HG03521 (cell line): ENCODE results near the gene FXR1.
"Not testable (repeated sequence)": the region's sequence is repeated elsewhere in the genome, so short reads cannot be mapped to it uniquely, and the experiment has no call there.

Source experiments
- ATAC-seq: cut with Tn5 transposase; IDR thresholded peaks from one replicate; pipeline ENCODE4 v1.9.1; 2021; ENCODE audit warnings: mild to moderate bottlenecking, moderate library complexity; ENCODE audit not compliant: unreplicated experiment

The FXR1 gene

GRCh38 chr3:181003469-181003868, 91.0 kb downstream of the FXR1 start:
- not testable (repeated sequence) for ATAC-seq

GRCh38 chr3:181006541-181006940, 94.1 kb downstream of the FXR1 start:
- ATAC-seq: no peak

- ATAC-seq: no peak
Observed at GRCh38 chr3:181007262-181007661, 94.8 kb downstream of the FXR1 start.

GRCh38 chr3:181008796-181009195, 96.3 kb downstream of the FXR1 start:
- no peak for ATAC-seq

GRCh38 chr3:181009225-181009624, 96.8 kb downstream of the FXR1 start:
- no peak for ATAC-seq

- no peak for ATAC-seq
Observed at GRCh38 chr3:181017690-181018089, 105.2 kb downstream of the FXR1 start.

GRCh38 chr3:181025204-181025603, 112.7 kb downstream of the FXR1 start:
- ATAC-seq: no peak

GRCh38 chr3:181030948-181031347, 118.5 kb downstream of the FXR1 start:
- no peak for ATAC-seq
